Pancreas (tissue), 10 donors: Measurements from ENCODE around the gene CASP14. TPM values are rescaled to one million over a fixed set of nuclear protein-coding genes. Genes with fewer than 3 reads are reported as not detected.
"Not testable (repeated sequence)": the region's sequence is repeated elsewhere in the genome, so short reads cannot be mapped to it uniquely, and the experiment has no call there.

Experiments
- ATAC-seq, 4 donors: fragments of 200-7000 bp; cut with Tn5 transposase; one replicate each; pipeline versions ENCODE4 v1.8.0 to v1.9.1; 2020; ENCODE audit warnings: mild to moderate bottlenecking in 4 of 4, moderate library complexity in 4 of 4
- DNase-seq, 6 donors: peaks; one replicate each; pipeline ENCODE4 v3.0.0-alpha.2; 2020
- FAIRE-seq: peaks from 2 replicates; lab custom pipeline; 2012; peaks lifted over from hg19 to GRCh38; lab: Jason Lieb, UNC
- H3K27ac ChIP-seq, 4 donors: fragments of 200-600 bp; sonication (generic); 1 replicate in 3 of 4; 2 replicates in 1 of 4; pipeline versions ENCODE4 v1.5.0 to v1.8.0; 2020
- H3K27me3 ChIP-seq, 4 donors: fragments of 200-600 bp; one replicate each; pipeline ENCODE4 v1.8.0; 2021
- H3K36me3 ChIP-seq, 3 donors: fragments of 200-600 bp; sonication (generic) in 1 of 3; one replicate each; pipeline versions ENCODE4 v1.5.0 to v1.8.0; 2020 to 2021
- H3K4me1 ChIP-seq, 3 donors: fragments of 200-600 bp; one replicate each; pipeline ENCODE4 v1.8.0; 2021
- H3K4me3 ChIP-seq, 4 donors: fragments of 200-600 bp; sonication (generic) in 2 of 4; one replicate each; pipeline versions ENCODE4 v1.5.0 to v1.8.0; 2020 to 2021
- H3K9me3 ChIP-seq, 4 donors: fragments of 200-600 bp; one replicate each; pipeline ENCODE4 v1.8.0; 2021
- WGBS, 2 donors: extraction: QIAGEN DNeasy Blood & Tissue Kit; methylation state at CpG; one replicate each; pipeline ENCODE4 v1.1.7; 2013; 5-methylcytosine and 5-hydroxymethylcytosine counted together
- intact Hi-C, 3 donors: fragments of 100-400 bp; cut with DNase I; formaldehyde crosslinking; loops; one replicate each; pipeline versions ENCODE4 v1.11.1 to v1.14.2; 2022
- polyA plus RNA-seq, 2 donors: library from polyadenylated mRNA; stranded (reverse); fragments of 200-250 nt; gene quantifications; one replicate each; pipeline ENCODE4 v1.2.3, GENCODE V29; 2013
- total RNA-seq, 6 donors: library from RNA; stranded (reverse); fragmentation: NEBNext Ultra II Directional in 4 of 6; extraction: Animal tissue kit (Norgen Biotek cat#: 25700) in 4 of 6; gene quantifications; one replicate each; pipeline versions ENCODE4 v1.2.1 to v1.2.4, GENCODE V29; 2021 to 2023
- TF ChIP-seq, protein P1 (sequence below), 4 donors: fragments of 200-600 bp; sonication (generic) in 3 of 4; IDR thresholded peaks; one replicate each; pipeline versions ENCODE4 v1.5.0 to v1.8.0; 2021; ENCODE audit warnings: antibody characterized with exemption in 4 of 4
- donor health status: healthy with polysubstance abuse.
- donor health status: DM: no; HTN: no; CAD: no; lungs with moderate emphysema.
- donor health status: DM: no; HTN: no; CAD: no.
- donor health status: control.
- donor health status: control.
- donor health status: Bipolar disorder and iron deficiency.
- donor health status: DM: yes; HTN: yes; CAD: no.
- donor health status: DM: no; HTN: no; CAD: no.
- donor health status: DM: no; HTN: no; CAD: no.
- donor health status: DM: yes; HTN: yes; CAD: no.

Gene CASP14
- total and polyA plus RNA-seq, 8 donors: 0.04 to 0.73 (median 0.14) TPM; not detected in 3

GRCh38 chr19:15015946-15016542, 33.2 kb upstream of the CASP14 start:
- FAIRE-seq (no peak), DNase-seq (peak in 3 of 6 donors; percentile 22 to 56 (median 24)), ATAC-seq (peak in 3 of 4 donors; percentile 32 to 72 (median 41))
- Histone ChIP-seq H3K4me3 (no peak overlapping the region), H3K36me3 (no peaks in the 10 kb centered on the region), H3K9me3 (no peaks in the 10 kb centered on the region), H3K27me3 (no peaks in the 10 kb centered on the region), H3K4me1 (no peaks in the 10 kb centered on the region), H3K27ac (no peak overlapping the region)
- 26 to 31% methylated on average over 18 of the region's 18 CpGs for WGBS, 2 donors
- intact Hi-C loops: no loop called here
- TF ChIP-seq, protein P1, sequence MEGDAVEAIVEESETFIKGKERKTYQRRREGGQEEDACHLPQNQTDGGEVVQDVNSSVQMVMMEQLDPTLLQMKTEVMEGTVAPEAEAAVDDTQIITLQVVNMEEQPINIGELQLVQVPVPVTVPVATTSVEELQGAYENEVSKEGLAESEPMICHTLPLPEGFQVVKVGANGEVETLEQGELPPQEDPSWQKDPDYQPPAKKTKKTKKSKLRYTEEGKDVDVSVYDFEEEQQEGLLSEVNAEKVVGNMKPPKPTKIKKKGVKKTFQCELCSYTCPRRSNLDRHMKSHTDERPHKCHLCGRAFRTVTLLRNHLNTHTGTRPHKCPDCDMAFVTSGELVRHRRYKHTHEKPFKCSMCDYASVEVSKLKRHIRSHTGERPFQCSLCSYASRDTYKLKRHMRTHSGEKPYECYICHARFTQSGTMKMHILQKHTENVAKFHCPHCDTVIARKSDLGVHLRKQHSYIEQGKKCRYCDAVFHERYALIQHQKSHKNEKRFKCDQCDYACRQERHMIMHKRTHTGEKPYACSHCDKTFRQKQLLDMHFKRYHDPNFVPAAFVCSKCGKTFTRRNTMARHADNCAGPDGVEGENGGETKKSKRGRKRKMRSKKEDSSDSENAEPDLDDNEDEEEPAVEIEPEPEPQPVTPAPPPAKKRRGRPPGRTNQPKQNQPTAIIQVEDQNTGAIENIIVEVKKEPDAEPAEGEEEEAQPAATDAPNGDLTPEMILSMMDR (IDR thresholded peaks at IDR 0.05): no peak

DNA sequence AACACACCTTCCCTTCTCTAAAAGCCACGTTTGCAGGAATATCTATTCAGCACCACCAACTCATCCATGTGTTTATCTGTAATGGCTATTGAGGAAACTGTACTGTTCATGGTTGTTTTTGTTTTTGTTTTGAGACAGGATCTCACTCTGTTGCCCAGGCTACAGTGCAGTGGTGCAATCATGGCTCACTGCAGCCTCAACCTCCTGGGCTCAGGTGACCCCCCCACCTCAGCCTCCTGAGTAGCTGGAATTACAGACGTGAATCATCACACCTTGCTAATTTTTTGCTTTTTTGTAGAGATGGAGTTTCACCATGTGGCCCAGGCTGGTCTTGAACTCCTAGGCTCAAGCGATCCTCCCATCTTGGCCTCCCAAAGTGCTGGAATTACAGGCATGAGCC, 30.4 kb upstream of the CASP14 start:
- intact Hi-C loops, ATAC-seq, H3K27ac ChIP-seq, FAIRE-seq, DNase-seq, H3K4me3 ChIP-seq, H3K36me3 ChIP-seq, H3K4me1 ChIP-seq, H3K9me3 ChIP-seq, H3K27me3 ChIP-seq: not testable (repeated sequence)
- WGBS, 2 donors: 57 to 69% methylated on average over 3 of the region's 3 CpGs

GRCh38 chr19:15021286-15022007, 27.8 kb upstream of the CASP14 start:
- no peak for ATAC-seq
- WGBS, 2 donors: 65 to 67% methylated on average over 44 to 45 of the region's 45 CpGs
- Histone ChIP-seq H3K4me3 (no peak overlapping the region), H3K4me1 (no peaks in the 10 kb centered on the region), H3K27me3 (no peaks in the 10 kb centered on the region), H3K9me3 (no peaks in the 10 kb centered on the region), H3K36me3 (no peaks in the 10 kb centered on the region), H3K27ac (no peak overlapping the region)
- TF ChIP-seq, protein P1 (IDR thresholded peaks at IDR 0.05): no peak
- no peak for FAIRE-seq
- DNase-seq: peak in 3 of 6 donors; percentile 28 to 53 (median 36)
- intact Hi-C loops: no loop called here

- Histone ChIP-seq H3K4me1 (no peaks in the 10 kb centered on the region), H3K9me3 (no peaks in the 10 kb centered on the region), H3K27me3 (no peaks in the 10 kb centered on the region), H3K27ac (peak overlapping the region; percentile 51 to 80 (median 68)), H3K4me3 (peak overlapping the region in 1 of 4 donors; percentile 5), H3K36me3 (no peaks in the 10 kb centered on the region)
- DNase-seq (peak; percentile 74 to 92 (median 90)), ATAC-seq (peak; percentile 92 to 96 (median 94)), FAIRE-seq (no peak)
- 9 to 10% methylated on average over 31 of the region's 31 CpGs for WGBS, 2 donors
- TF ChIP-seq, protein P1 (IDR thresholded peaks at IDR 0.05): no peak
- intact Hi-C loops: no loop called here
Measured at GRCh38 chr19:15022752-15023151, 26.5 kb upstream of the CASP14 start.

- peak in 2 of 6 donors; percentile 18 to 55 for DNase-seq
- H3K27ac ChIP-seq: no peak overlapping the region
- H3K36me3 ChIP-seq: no peaks in the 10 kb centered on the region
- 20 to 25% methylated on average over 2 of the region's 2 CpGs for WGBS, 2 donors
- intact Hi-C loops: no loop called here
- no peaks in the 10 kb centered on the region for H3K9me3 ChIP-seq
- TF ChIP-seq, protein P1 (IDR thresholded peaks at IDR 0.05): no peak
- no peaks in the 10 kb centered on the region for H3K4me1 ChIP-seq
- ATAC-seq: peak in 3 of 4 donors; percentile 64 to 71 (median 71)
- no peaks in the 10 kb centered on the region for H3K27me3 ChIP-seq
- FAIRE-seq: no peak
- no peak overlapping the region for H3K4me3 ChIP-seq
Measured at GRCh38 chr19:15025217-15025616, 24.1 kb upstream of the CASP14 start.
